Thymus (tissue), 11 donors: ENCODE measurements around the gene DUS1L. TPM values are rescaled to one million over a fixed set of nuclear protein-coding genes. Genes with fewer than 3 reads are reported as not detected.
A peak's percentile ranks its signal among the peaks of the same experiment; 100 is the strongest.

Source experiments
- DNase-seq, 9 donors: peaks; one replicate each; pipeline ENCODE4 v3.0.0-alpha.2; 2013; ENCODE audit warnings: low spot score in 9 of 9, low read depth in 6 of 9, missing footprints in 1 of 9
- H3K27ac ChIP-seq, 2 donors: one replicate each; pipeline ENCODE4 v1.5.1; 2013; ENCODE audit warnings: control low read depth in 1 of 2, low read depth in 1 of 2, low read length in 1 of 2, mild to moderate bottlenecking in 1 of 2, moderate library complexity in 1 of 2
- H3K27me3 ChIP-seq, 2 donors: one replicate each; pipeline ENCODE4 v1.5.1; 2013; ENCODE audit warnings: low read length in 1 of 2; ENCODE audit not compliant: control insufficient read depth in 2 of 2, insufficient read depth in 1 of 2
- H3K36me3 ChIP-seq, 2 donors: one replicate each; pipeline ENCODE4 v1.5.1; 2013; ENCODE audit warnings: low read length in 1 of 2, mild to moderate bottlenecking in 1 of 2, moderate library complexity in 1 of 2; ENCODE audit not compliant: control insufficient read depth in 2 of 2, insufficient read depth in 2 of 2
- H3K4me1 ChIP-seq, 2 donors: one replicate each; pipeline ENCODE4 v1.5.1; 2013; ENCODE audit warnings: low read length in 2 of 2; ENCODE audit not compliant: control insufficient read depth in 2 of 2, insufficient read depth in 2 of 2
- H3K4me3 ChIP-seq, 2 donors: one replicate each; pipeline ENCODE4 v1.5.1; 2013; ENCODE audit warnings: low read length in 2 of 2, control low read depth in 1 of 2, mild to moderate bottlenecking in 1 of 2
- H3K9me3 ChIP-seq, 2 donors: one replicate each; pipeline ENCODE4 v1.5.1; 2013; ENCODE audit warnings: low read length in 1 of 2, mild to moderate bottlenecking in 1 of 2; ENCODE audit not compliant: control insufficient read depth in 2 of 2, insufficient read depth in 1 of 2
- WGBS: extraction: QIAGEN DNeasy Blood & Tissue Kit; methylation state at CpG from one replicate; pipeline ENCODE4 v1.1.7; 2013; 5-methylcytosine and 5-hydroxymethylcytosine counted together
- polyA plus RNA-seq: library from polyadenylated mRNA; stranded (reverse); fragments of 200-250 nt; gene quantifications from one replicate; pipeline ENCODE4 v1.2.3, GENCODE V29; 2013
- total RNA-seq: library from RNA; stranded (reverse); fragments of 120-200 nt; gene quantifications from one replicate; pipeline ENCODE4 v1.2.4, GENCODE V29; 2013
- donor health status: healthy.

Gene DUS1L
- total and polyA plus RNA-seq, 2 donors: 57.9 to 147 TPM

- Histone ChIP-seq H3K4me3 (no peak overlapping the region), H3K4me1 (peaks cover 20 to 65% of the 10 kb centered on the region in 2 donors), H3K27me3 (no peaks in the 10 kb centered on the region), H3K36me3 (peaks cover 17% of the 10 kb centered on the region in 2 donors), H3K27ac (peak overlapping the region in 1 of 2 donors; percentile 23), H3K9me3 (no peaks in the 10 kb centered on the region)
- DNase-seq: peak in 2 of 9 donors; percentile 43 to 65
- 96% methylated on average over 14 of the region's 14 CpGs for WGBS
Measured at GRCh38 chr17:82108961-82109475, 43.4 kb upstream of the DUS1L start.

- no peak overlapping the region for H3K27ac ChIP-seq
Measured at GRCh38 chr17:82108496-82108945, 42.9 kb upstream of the DUS1L start.

GRCh38 chr17:82108038-82108437 is 42.4 kb upstream of the DUS1L start:
- no peak for DNase-seq
- H3K27ac ChIP-seq: no peak overlapping the region

More at GRCh38 chr17:82108496-82108945, 42.9 kb upstream of the DUS1L start:
- no peaks in the 10 kb centered on the region for H3K9me3 ChIP-seq
- peaks cover 12 to 17% of the 10 kb centered on the region in 2 donors for H3K36me3 ChIP-seq
- H3K27me3 ChIP-seq: no peaks in the 10 kb centered on the region
- H3K4me3 ChIP-seq: no peak overlapping the region
- no peak for DNase-seq
- 92% methylated on average over 19 of the region's 19 CpGs for WGBS
- peaks cover 20 to 70% of the 10 kb centered on the region in 2 donors for H3K4me1 ChIP-seq

GRCh38 chr17:82107341-82107860 is 41.8 kb upstream of the DUS1L start:
- H3K27ac ChIP-seq: no peak overlapping the region
- no peaks in the 10 kb centered on the region for H3K9me3 ChIP-seq
- H3K27me3 ChIP-seq: no peaks in the 10 kb centered on the region
- no peak overlapping the region for H3K4me3 ChIP-seq
- H3K4me1 ChIP-seq: peaks cover 20 to 71% of the 10 kb centered on the region in 2 donors
- H3K36me3 ChIP-seq: peaks cover 1 to 8% of the 10 kb centered on the region in 2 donors
- no peak for DNase-seq
- WGBS: 94% methylated on average over 24 of the region's 24 CpGs

More at GRCh38 chr17:82108038-82108437, 42.4 kb upstream of the DUS1L start:
- peaks cover 20 to 71% of the 10 kb centered on the region in 2 donors for H3K4me1 ChIP-seq
- H3K9me3 ChIP-seq: no peaks in the 10 kb centered on the region
- no peaks in the 10 kb centered on the region for H3K27me3 ChIP-seq
- H3K4me3 ChIP-seq: no peak overlapping the region
- WGBS: 95% methylated on average over 14 of the region's 14 CpGs
- H3K36me3 ChIP-seq: peaks cover 7 to 15% of the 10 kb centered on the region in 2 donors

GRCh38 chr17:82106688-82107305 is 41.2 kb upstream of the DUS1L start:
- H3K4me3 ChIP-seq: peak overlapping the region; percentile 44 to 61
- H3K4me1 ChIP-seq: peaks cover 22 to 74% of the 10 kb centered on the region in 2 donors
- DNase-seq: no peak
- WGBS: 62% methylated on average over 9 of the region's 9 CpGs
- peak overlapping the region; percentile 89 to 95 for H3K27ac ChIP-seq
- H3K9me3 ChIP-seq: no peaks in the 10 kb centered on the region
- no peaks in the 10 kb centered on the region for H3K27me3 ChIP-seq
- peaks cover 0 to 8% of the 10 kb centered on the region in 2 donors for H3K36me3 ChIP-seq

GRCh38 chr17:82105882-82106687 is 40.5 kb upstream of the DUS1L start:
- 16% methylated on average over 24 of the region's 24 CpGs for WGBS
- peak in 4 of 9 donors; percentile 53 to 82 (median 62) for DNase-seq
- peak overlapping the region; percentile 44 to 61 for H3K4me3 ChIP-seq
- peaks cover 27 to 75% of the 10 kb centered on the region in 2 donors for H3K4me1 ChIP-seq
- H3K9me3 ChIP-seq: no peaks in the 10 kb centered on the region
- H3K36me3 ChIP-seq: peaks cover 0 to 12% of the 10 kb centered on the region in 2 donors
- no peaks in the 10 kb centered on the region for H3K27me3 ChIP-seq
- H3K27ac ChIP-seq: peak overlapping the region; percentile 89 to 95

GRCh38 chr17:82105417-82105881 is 39.8 kb upstream of the DUS1L start:
- peak overlapping the region; percentile 89 to 95 for H3K27ac ChIP-seq
- H3K27me3 ChIP-seq: no peaks in the 10 kb centered on the region
- DNase-seq: no peak
- peaks cover 3 to 15% of the 10 kb centered on the region in 2 donors for H3K36me3 ChIP-seq
- peaks cover 27 to 79% of the 10 kb centered on the region in 2 donors for H3K4me1 ChIP-seq
- H3K9me3 ChIP-seq: peaks cover 0 to 3% of the 10 kb centered on the region in 2 donors
- peak overlapping the region; percentile 44 to 61 for H3K4me3 ChIP-seq
- WGBS: 93% methylated on average over 13 of the region's 13 CpGs

- Histone ChIP-seq H3K27ac (peak overlapping the region in 1 of 2 donors; percentile 4), H3K4me3 (no peak overlapping the region), H3K9me3 (peaks cover 0 to 5% of the 10 kb centered on the region in 2 donors), H3K27me3 (no peaks in the 10 kb centered on the region), H3K4me1 (peaks cover 31 to 79% of the 10 kb centered on the region in 2 donors), H3K36me3 (peaks cover 7 to 15% of the 10 kb centered on the region in 2 donors)
- DNase-seq: no peak
- over 99% methylated on average over 11 of the region's 11 CpGs for WGBS
Measured at GRCh38 chr17:82104797-82105416, 39.3 kb upstream of the DUS1L start.
